Heart left ventricle (tissue), 13 donors: Measurements from ENCODE around the gene VDR.

ENCODE experiments used
- POLR2A ChIP-seq, 2 donors: fragments of 450-650 bp; IDR thresholded peaks; one replicate each; pipeline ENCODE4 v1.6.1; 2017; ENCODE audit warnings: antibody characterized with exemption in 2 of 2, mild to moderate bottlenecking in 2 of 2, moderate library complexity in 2 of 2
- TF ChIP-seq, protein P1 (sequence below), 12 donors: fragments of 200-600 bp; sonication (generic) in 4 of 12; IDR thresholded peaks; one replicate each; pipeline versions ENCODE4 v1.5.0 to v1.8.0; 2018 to 2022; ENCODE audit warnings: antibody characterized with exemption in 12 of 12, mild to moderate bottlenecking in 5 of 12
- donor health status: ischemic (EF 13 %, LVEDD 7.1; RV severe dilation, severe dysfunction).
- donor health status: DM: no; HTN: yes; CAD: no.
- donor health status: DM: no; HTN: no; CAD: no.
- donor health status: ischemic (EF 25% LVEDD 6.9; RV normal size, moderate dysfunction).
- donor health status: ischemic (EF 25% LVEDD 5.7; RV mildly dilated, moderate dysfunction).
- donor health status: ischemic (EF 35%, LVEDD 5.7; RV mildly dilated, moderate dysfunction).
- donor health status: nonischemic (EF 11% LVEDD 7.7; RV severe dilation, severe dysfunction).
- donor health status: DM: yes; HTN: yes; CAD: no.
- donor health status: PGD.
- donor health status: ischemic (EF 29% LVEDD 5.4; RV normal size, mild dysfunction).
- donor health status: nonischemic (EF 23%, LVEDD 6.1; RV moderate dilation, normal function).

DNA sequence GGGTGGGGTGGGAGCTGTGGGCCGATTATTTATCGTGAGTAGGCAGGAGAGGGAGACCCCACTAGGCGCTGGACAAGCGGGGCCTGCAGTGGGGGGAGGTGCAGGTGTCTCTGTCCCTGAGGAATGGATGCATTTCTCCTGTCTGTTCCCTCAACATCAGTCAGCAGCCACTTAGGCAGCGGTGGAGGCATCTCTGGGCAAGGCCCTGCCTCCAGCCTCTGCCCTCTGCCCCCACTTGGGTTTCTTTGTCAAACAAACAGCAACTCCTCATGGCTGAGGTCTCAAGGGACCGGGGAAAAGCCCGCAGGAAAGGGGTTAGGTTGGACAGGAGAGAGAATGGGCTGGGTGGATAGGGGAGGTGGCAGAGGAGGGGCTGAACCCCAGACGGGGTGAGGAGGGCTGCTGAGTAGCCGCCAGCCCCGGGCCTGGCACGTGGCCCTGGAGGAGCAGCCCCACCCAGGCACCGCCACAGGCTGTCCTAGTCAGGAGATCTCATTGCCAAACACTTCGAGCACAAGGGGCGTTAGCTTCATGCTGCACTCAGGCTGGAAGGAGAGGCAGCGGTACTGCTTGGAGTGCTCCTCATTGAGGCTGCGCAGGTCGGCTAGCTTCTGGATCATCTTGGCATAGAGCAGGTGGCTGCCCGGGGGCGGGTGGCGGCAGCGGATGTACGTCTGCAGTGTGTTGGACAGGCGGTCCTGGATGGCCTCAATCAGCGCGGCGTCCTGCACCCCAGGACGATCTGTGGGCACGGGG is 60.4 kb downstream of the VDR start:
- TF ChIP-seq, protein P1, sequence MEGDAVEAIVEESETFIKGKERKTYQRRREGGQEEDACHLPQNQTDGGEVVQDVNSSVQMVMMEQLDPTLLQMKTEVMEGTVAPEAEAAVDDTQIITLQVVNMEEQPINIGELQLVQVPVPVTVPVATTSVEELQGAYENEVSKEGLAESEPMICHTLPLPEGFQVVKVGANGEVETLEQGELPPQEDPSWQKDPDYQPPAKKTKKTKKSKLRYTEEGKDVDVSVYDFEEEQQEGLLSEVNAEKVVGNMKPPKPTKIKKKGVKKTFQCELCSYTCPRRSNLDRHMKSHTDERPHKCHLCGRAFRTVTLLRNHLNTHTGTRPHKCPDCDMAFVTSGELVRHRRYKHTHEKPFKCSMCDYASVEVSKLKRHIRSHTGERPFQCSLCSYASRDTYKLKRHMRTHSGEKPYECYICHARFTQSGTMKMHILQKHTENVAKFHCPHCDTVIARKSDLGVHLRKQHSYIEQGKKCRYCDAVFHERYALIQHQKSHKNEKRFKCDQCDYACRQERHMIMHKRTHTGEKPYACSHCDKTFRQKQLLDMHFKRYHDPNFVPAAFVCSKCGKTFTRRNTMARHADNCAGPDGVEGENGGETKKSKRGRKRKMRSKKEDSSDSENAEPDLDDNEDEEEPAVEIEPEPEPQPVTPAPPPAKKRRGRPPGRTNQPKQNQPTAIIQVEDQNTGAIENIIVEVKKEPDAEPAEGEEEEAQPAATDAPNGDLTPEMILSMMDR (IDR thresholded peaks at IDR 0.05), result no peak
- no peak for TF ChIP-seq POLR2A (IDR thresholded peaks at IDR 0.05)
